Endothelial cell of umbilical vein (primary cell): ENCODE data around the gene KRTAP7-1. TPM values are rescaled to one million over a fixed set of nuclear protein-coding genes. Genes with fewer than 3 reads are reported as not detected.

Experiments used
- BruUV-seq: library from RNA; stranded (reverse); fragments of 400-500 nt; replicated peaks from 2 replicates; lab custom pipeline; 2021; lab: Mats Ljungman, UMichigan
- CTCF ChIA-PET: fragments of 300-600, 350-600 bp; sonication (Branson Sonifier 250); formaldehyde crosslinking; loops from one replicate; lab custom pipeline; 2021; ENCODE audit warnings: antibody characterized with exemption, inconsistent platforms; lab: Charles Lee
- POLR2A ChIA-PET: fragments of 300-600, 350-600 bp; sonication (Branson Sonifier 250); formaldehyde crosslinking; loops from one replicate; lab custom pipeline; 2021; ENCODE audit warnings: antibody characterized with exemption, inconsistent platforms; lab: Charles Lee
- DNase-seq: peaks from one replicate; pipeline ENCODE4 v3.0.0-alpha.2; 2011; ENCODE audit warnings: low read depth, low spot score
- FAIRE-seq: peaks from 2 replicates; lab custom pipeline; 2011; peaks lifted over from hg19 to GRCh38; lab: Jason Lieb, UNC
- H2AFZ ChIP-seq: 2 replicates; pipeline ENCODE4 v1.6.0; 2012; ENCODE audit warnings: low read depth, low read length, control low read depth, inconsistent platforms
- H3K27ac ChIP-seq: 2 replicates; pipeline ENCODE4 v1.5.1; 2011; ENCODE audit warnings: low read depth, mild to moderate bottlenecking, control low read depth, low read length, moderate library complexity; ENCODE audit not compliant: insufficient read depth
- H3K27me3 ChIP-seq, 2 experiments: 2 replicates each; pipeline versions ENCODE4 v1.6.0 to v1.6.1; 2011; ENCODE audit warnings: low read length in 2 of 2, mixed read lengths in 1 of 2; ENCODE audit not compliant: control insufficient read depth in 2 of 2, insufficient read depth in 2 of 2
- H3K36me3 ChIP-seq, 2 experiments: 2 replicates in 1 of 2; 3 replicates in 1 of 2; pipeline ENCODE4 v1.5.1; 2011; ENCODE audit warnings: low read length in 2 of 2, mild to moderate bottlenecking in 1 of 2, moderate library complexity in 1 of 2; ENCODE audit not compliant: control insufficient read depth in 2 of 2, insufficient read depth in 2 of 2; ENCODE audit errors: extremely low read depth in 1 of 2
- H3K4me1 ChIP-seq: 3 replicates; pipeline ENCODE4 v1.5.1; 2011; ENCODE audit warnings: mild to moderate bottlenecking, low read length; ENCODE audit not compliant: control insufficient read depth, insufficient read depth; ENCODE audit errors: extremely low read depth
- H3K4me2 ChIP-seq: 2 replicates; pipeline ENCODE4 v1.6.1; 2011; ENCODE audit warnings: low read length, control low read depth, mixed read lengths; ENCODE audit not compliant: insufficient read depth
- H3K4me3 ChIP-seq, 3 experiments: fragments of 200-600 bp in 1 of 3; sonication (generic), shearing (Covaris generic) in 1 of 3; replicated peaks in 1 of 3; 2 replicates each; pipeline ENCODE4 v1.5.1; 2011 to 2016; ENCODE audit warnings: control low read depth in 3 of 3, low read length in 3 of 3, mild to moderate bottlenecking in 2 of 3, inconsistent platforms in 1 of 3, low read depth in 1 of 3, moderate library complexity in 1 of 3; ENCODE audit not compliant: insufficient read depth in 1 of 3
- H3K79me2 ChIP-seq: 2 replicates; pipeline ENCODE4 v1.6.0; 2012; ENCODE audit warnings: low read length, inconsistent platforms; ENCODE audit not compliant: control insufficient read depth, insufficient read depth
- H3K9ac ChIP-seq: replicated peaks from 2 replicates; pipeline ENCODE3; 2011; ENCODE audit warnings: low read length, control low read depth; ENCODE audit not compliant: insufficient read depth; ENCODE audit errors: extremely low read depth
- H3K9me1 ChIP-seq: replicated peaks from 3 replicates; pipeline ENCODE4 v1.6.0; 2011; ENCODE audit warnings: mild to moderate bottlenecking, low read length; ENCODE audit not compliant: control insufficient read depth, insufficient read depth; ENCODE audit errors: extremely low read depth
- H3K9me3 ChIP-seq: replicated peaks from 2 replicates; pipeline ENCODE4 v1.5.1; 2012; ENCODE audit warnings: low read length, inconsistent platforms; ENCODE audit not compliant: control insufficient read depth, insufficient read depth
- H4K20me1 ChIP-seq: replicated peaks from 2 replicates; pipeline ENCODE3; 2011; ENCODE audit warnings: mild to moderate bottlenecking, low read length; ENCODE audit not compliant: control insufficient read depth, insufficient read depth; ENCODE audit errors: extremely low read depth
- CTCF ChIP-seq, 2 donors: IDR thresholded peaks; 1 replicate in 1 of 2; 2 replicates in 1 of 2; pipeline ENCODE4 v1.5.1; 2011; ENCODE audit warnings: low read length in 2 of 2, mild to moderate bottlenecking in 2 of 2, moderate library complexity in 2 of 2, control low read depth in 1 of 2, inconsistent platforms in 1 of 2, low read depth in 1 of 2; ENCODE audit not compliant: insufficient read depth in 1 of 2; ENCODE audit errors: extremely low read depth in 1 of 2
- EZH2 ChIP-seq: IDR thresholded peaks from 2 replicates; pipeline ENCODE4 v1.6.1; 2012; ENCODE audit warnings: borderline replicate concordance, low read depth, mild to moderate bottlenecking, moderate library complexity, low read length, inconsistent platforms; ENCODE audit not compliant: severe bottlenecking
- FOS ChIP-seq: IDR thresholded peaks from 2 replicates; pipeline ENCODE4 v1.6.1; 2011; ENCODE audit warnings: mild to moderate bottlenecking, low read length, moderate library complexity, borderline replicate concordance; ENCODE audit not compliant: insufficient read depth
- GATA2 ChIP-seq: IDR thresholded peaks from 2 replicates; pipeline ENCODE4 v1.7.0; 2011; ENCODE audit warnings: low read depth, mild to moderate bottlenecking, moderate library complexity, mixed read lengths, low read length; ENCODE audit not compliant: insufficient read length, insufficient read depth
- MAX ChIP-seq: IDR thresholded peaks from 2 replicates; pipeline ENCODE4 v1.6.1; 2011; ENCODE audit not compliant: insufficient read depth, insufficient read length
- POLR2A ChIP-seq: IDR thresholded peaks from 2 replicates; pipeline ENCODE4 v1.6.1; 2012; ENCODE audit warnings: low read depth, mild to moderate bottlenecking, control low read depth, low read length
- POLR2AphosphoS5 ChIP-seq: IDR thresholded peaks from 2 replicates; pipeline ENCODE4 v1.6.1; 2012; ENCODE audit warnings: low read depth, mild to moderate bottlenecking, control low read depth, low read length, moderate library complexity; ENCODE audit not compliant: insufficient read depth
- dilution Hi-C: fragments of 300-500 bp; cut with MboI; formaldehyde crosslinking; loops from one replicate; pipeline ENCODE4 v1.15.0; 2019; ENCODE audit warnings: low sequenced_read_pairs; ENCODE audit not compliant: extremely low pct_ligation_motif_present
- intact Hi-C: fragments of 100-400 bp; cut with micrococcal nuclease; formaldehyde crosslinking; loops from one replicate; pipeline ENCODE4 v1.10.0; 2022
- polyA plus RNA-seq, 4 experiments: library from polyadenylated mRNA; depleted of rRNA in 3 of 4; stranded (reverse) in 3 of 4; unstranded in 1 of 4; fragments of >200 nt; gene quantifications; 2 replicates each; pipeline versions ENCODE4 v1.2.1 to v1.2.3, GENCODE V29; 2011 to 2012; ENCODE audit warnings: missing spikeins in 1 of 4
- total RNA-seq: library from RNA; stranded (reverse); gene quantifications from 2 replicates; pipeline ENCODE4 v1.2.3, GENCODE V29; 2021

The KRTAP7-1 gene
- total and polyA plus RNA-seq, 2 donors (not counting 3 experiments of a cell fraction or from before 2014, with no cell fraction given): not detected

GRCh38 chr21:30874526-30874925 lies 45.0 kb upstream of the KRTAP7-1 start:
- CTCF ChIA-PET: no interaction called here
- FAIRE-seq: no peak
- TF ChIP-seq EZH2: no peak
- no peak for TF ChIP-seq FOS
- no peak for TF ChIP-seq POLR2A
- no peak for TF ChIP-seq MAX
- no peak for TF ChIP-seq CTCF (IDR thresholded peaks at IDR 0.05; ENCODE audit: extremely low read depth in 1 of 2, insufficient read depth in 1 of 2, low read depth in 1 of 2, low read length in 2 of 2)
- TF ChIP-seq POLR2AphosphoS5: no peak
- TF ChIP-seq GATA2: no peak

More at GRCh38 chr21:30874526-30874925, 45.0 kb upstream of the KRTAP7-1 start:
- H3K9me1 ChIP-seq: no peaks in the 10 kb centered on the region
- no TSS peak for BruUV-seq
- H3K27me3 ChIP-seq: no peaks in the 10 kb centered on the region
- peaks cover 5% of the 10 kb centered on the region for H3K9me3 ChIP-seq
- H3K27ac ChIP-seq: no peak overlapping the region
- no peaks in the 10 kb centered on the region for H4K20me1 ChIP-seq
- H3K36me3 ChIP-seq: no peaks in the 10 kb centered on the region
- H3K4me2 ChIP-seq: no peak overlapping the region
- no peak overlapping the region for H3K4me3 ChIP-seq
- no peak for DNase-seq
- no peak overlapping the region for H3K9ac ChIP-seq
- dilution Hi-C loops: no loop called here
- H2AFZ ChIP-seq: no peak overlapping the region
- H3K79me2 ChIP-seq: no peaks in the 10 kb centered on the region
- no peaks in the 10 kb centered on the region for H3K4me1 ChIP-seq
- intact Hi-C loops: no loop called here
- POLR2A ChIA-PET: no interaction called here
